ENCODE measurements around the gene FAM120A.

- no peak for TF ChIP-seq ATF2 (CRISPR knock-in tag; IDR thresholded peaks at IDR 0.05; ENCODE audit: borderline replicate concordance, low read depth)
- no peak for TF ChIP-seq KAT7 (CRISPR knock-in tag; IDR thresholded peaks at IDR 0.05; ENCODE audit: borderline replicate concordance)
- TF ChIP-seq JUN (CRISPR knock-in tag; IDR thresholded peaks at IDR 0.05): no peak
- no peak for TF ChIP-seq CTCF (IDR thresholded peaks at IDR 0.05)
Observed at GRCh38 chr9:93531374-93531773, 79.9 kb downstream of the FAM120A start.

Measured in WTC11 (cell line).